DND-41 (cell line): ENCODE measurements around the gene SLC9A2.

Experiments used
- ATAC-seq: fragments of 200-7000 bp; cut with Tn5 transposase; 3 replicates; pipeline ENCODE4 v1.9.1; 2021; ENCODE audit warnings: low read depth; ENCODE audit not compliant: insufficient read depth
- DNase-seq: peaks from one replicate; pipeline ENCODE4 v3.0.0-alpha.2; 2020
- H2AFZ ChIP-seq: 2 replicates; pipeline ENCODE4 v1.6.0; 2012; ENCODE audit warnings: low read depth, low read length
- H3K27ac ChIP-seq: 2 replicates; pipeline ENCODE4 v1.5.1; 2012; ENCODE audit warnings: low read length, inconsistent platforms
- H3K27me3 ChIP-seq: fragments of 200-600 bp; sonication (generic); 2 replicates; pipeline ENCODE4 v1.6.0; 2012; ENCODE audit warnings: low read length, mild to moderate bottlenecking, inconsistent platforms; ENCODE audit not compliant: insufficient read depth, poor library complexity
- H3K36me3 ChIP-seq: 2 replicates; pipeline ENCODE4 v1.5.1; 2012; ENCODE audit warnings: low read length, inconsistent platforms; ENCODE audit not compliant: insufficient read depth
- H3K4me1 ChIP-seq: 2 replicates; pipeline ENCODE4 v1.5.1; 2012; ENCODE audit warnings: mild to moderate bottlenecking, low read length; ENCODE audit not compliant: insufficient read depth
- H3K4me2 ChIP-seq: 2 replicates; pipeline ENCODE4 v1.6.0; 2012; ENCODE audit warnings: mild to moderate bottlenecking, moderate library complexity, low read length, inconsistent platforms; ENCODE audit not compliant: insufficient read depth
- H3K4me3 ChIP-seq, 2 experiments: fragments of 200-600 bp in 1 of 2; shearing (Covaris generic) in 1 of 2; 2 replicates each; pipeline ENCODE4 v1.5.1; 2012 to 2016; ENCODE audit warnings: inconsistent platforms in 2 of 2, low read length in 2 of 2, mild to moderate bottlenecking in 2 of 2, low read depth in 1 of 2, moderate library complexity in 1 of 2
- H3K79me2 ChIP-seq: 2 replicates; pipeline ENCODE4 v1.6.0; 2012; ENCODE audit warnings: low read length, inconsistent platforms; ENCODE audit not compliant: insufficient read depth
- H3K9ac ChIP-seq: 2 replicates; pipeline ENCODE4 v1.6.0; 2012; ENCODE audit warnings: low read depth, mild to moderate bottlenecking, inconsistent platforms, low read length, moderate library complexity
- H3K9me3 ChIP-seq: 2 replicates; pipeline ENCODE4 v1.5.1; 2012; ENCODE audit warnings: low read length, moderate library complexity, mild to moderate bottlenecking, inconsistent platforms; ENCODE audit not compliant: insufficient read depth, severe bottlenecking
- H4K20me1 ChIP-seq: 2 replicates; pipeline ENCODE4 v1.6.0; 2012; ENCODE audit warnings: low read length; ENCODE audit not compliant: insufficient read depth
- EZH2 ChIP-seq: IDR thresholded peaks from 3 replicates; pipeline ENCODE4 v1.6.1; 2012; ENCODE audit warnings: borderline replicate concordance, low read depth, mild to moderate bottlenecking, moderate library complexity, low read length, inconsistent platforms; ENCODE audit not compliant: severe bottlenecking
- TF ChIP-seq, protein P1 (sequence below): IDR thresholded peaks from 2 replicates; pipeline ENCODE4 v1.5.1; 2012; ENCODE audit warnings: borderline replicate concordance, low read length, moderate library complexity, mild to moderate bottlenecking; ENCODE audit not compliant: poor library complexity, severe bottlenecking; ENCODE audit errors: extremely low read depth

Gene SLC9A2

GRCh38 chr2:102599486-102599885, 19.9 kb upstream of the SLC9A2 start:
- no peak for TF ChIP-seq EZH2
- TF ChIP-seq, protein P1, sequence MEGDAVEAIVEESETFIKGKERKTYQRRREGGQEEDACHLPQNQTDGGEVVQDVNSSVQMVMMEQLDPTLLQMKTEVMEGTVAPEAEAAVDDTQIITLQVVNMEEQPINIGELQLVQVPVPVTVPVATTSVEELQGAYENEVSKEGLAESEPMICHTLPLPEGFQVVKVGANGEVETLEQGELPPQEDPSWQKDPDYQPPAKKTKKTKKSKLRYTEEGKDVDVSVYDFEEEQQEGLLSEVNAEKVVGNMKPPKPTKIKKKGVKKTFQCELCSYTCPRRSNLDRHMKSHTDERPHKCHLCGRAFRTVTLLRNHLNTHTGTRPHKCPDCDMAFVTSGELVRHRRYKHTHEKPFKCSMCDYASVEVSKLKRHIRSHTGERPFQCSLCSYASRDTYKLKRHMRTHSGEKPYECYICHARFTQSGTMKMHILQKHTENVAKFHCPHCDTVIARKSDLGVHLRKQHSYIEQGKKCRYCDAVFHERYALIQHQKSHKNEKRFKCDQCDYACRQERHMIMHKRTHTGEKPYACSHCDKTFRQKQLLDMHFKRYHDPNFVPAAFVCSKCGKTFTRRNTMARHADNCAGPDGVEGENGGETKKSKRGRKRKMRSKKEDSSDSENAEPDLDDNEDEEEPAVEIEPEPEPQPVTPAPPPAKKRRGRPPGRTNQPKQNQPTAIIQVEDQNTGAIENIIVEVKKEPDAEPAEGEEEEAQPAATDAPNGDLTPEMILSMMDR, result no peak
- DNase-seq (no peak), ATAC-seq (no peak)
- H3K4me1 ChIP-seq, result no peaks in the 10 kb centered on the region
- H4K20me1 ChIP-seq, result no peaks in the 10 kb centered on the region
- H3K4me3 ChIP-seq, result no peak overlapping the region
- no peak overlapping the region for H3K27ac ChIP-seq
- H3K27me3 ChIP-seq, result no peaks in the 10 kb centered on the region
- no peaks in the 10 kb centered on the region for H3K36me3 ChIP-seq
- H2AFZ ChIP-seq, result no peak overlapping the region
- H3K4me2 ChIP-seq, result no peak overlapping the region
- H3K9ac ChIP-seq, result no peak overlapping the region
- H3K79me2 ChIP-seq, result no peaks in the 10 kb centered on the region
- no peaks in the 10 kb centered on the region for H3K9me3 ChIP-seq

DNA sequence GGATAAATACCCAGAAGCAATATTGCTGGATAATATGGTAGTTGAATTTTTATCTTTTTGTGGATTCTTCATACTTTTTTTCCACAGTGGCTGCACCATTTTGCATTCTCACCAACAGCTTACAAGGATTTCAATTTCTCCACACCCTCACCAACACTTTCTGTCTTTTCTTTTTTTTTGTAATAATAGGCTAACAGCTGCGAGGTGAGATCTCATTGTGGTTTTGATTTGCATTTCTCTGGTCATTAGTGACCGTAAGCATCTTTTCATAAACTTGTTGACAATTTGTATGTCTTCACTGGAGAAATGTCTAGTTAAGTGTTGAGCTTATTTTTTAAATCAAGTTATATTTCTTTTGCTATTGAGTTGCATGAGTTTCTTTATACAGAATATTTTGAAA, 17.6 kb upstream of the SLC9A2 start:
- no peak overlapping the region for H3K9ac ChIP-seq
- H3K79me2 ChIP-seq, result no peaks in the 10 kb centered on the region
- H3K36me3 ChIP-seq, result no peaks in the 10 kb centered on the region
- no peak overlapping the region for H3K4me2 ChIP-seq
- H3K9me3 ChIP-seq, result no peaks in the 10 kb centered on the region
- TF ChIP-seq, protein P1, result no peak
- no peak for TF ChIP-seq EZH2
- no peak overlapping the region for H2AFZ ChIP-seq
- H3K4me1 ChIP-seq, result no peaks in the 10 kb centered on the region
- no peak overlapping the region for H3K4me3 ChIP-seq
- ATAC-seq (no peak), DNase-seq (no peak)
- no peaks in the 10 kb centered on the region for H3K27me3 ChIP-seq
- H3K27ac ChIP-seq, result no peak overlapping the region
- H4K20me1 ChIP-seq, result no peaks in the 10 kb centered on the region

DNA sequence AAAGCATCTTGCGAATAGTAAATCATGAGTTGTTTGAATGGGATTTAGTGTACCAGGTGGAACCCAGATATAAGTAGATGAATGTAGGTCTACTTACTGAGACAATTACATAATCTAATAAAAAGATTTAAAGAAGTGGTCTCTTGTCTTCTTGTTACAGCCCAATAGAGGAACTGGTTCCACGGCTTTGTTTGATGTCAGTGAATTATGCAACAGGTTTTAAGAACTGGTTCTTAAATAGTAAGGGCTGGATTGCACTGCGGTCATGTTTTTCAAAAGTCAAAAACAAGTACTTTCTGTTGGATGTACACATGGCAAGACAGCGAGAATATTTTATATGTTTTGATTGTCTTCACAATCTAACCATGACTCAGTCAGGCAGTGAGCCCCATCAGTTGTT, 15.4 kb upstream of the SLC9A2 start:
- no peaks in the 10 kb centered on the region for H3K79me2 ChIP-seq
- TF ChIP-seq, protein P1, result no peak
- no peak for TF ChIP-seq EZH2
- no peaks in the 10 kb centered on the region for H3K9me3 ChIP-seq
- H3K9ac ChIP-seq, result no peak overlapping the region
- no peaks in the 10 kb centered on the region for H3K4me1 ChIP-seq
- ATAC-seq (no peak), DNase-seq (no peak)
- H3K27ac ChIP-seq, result no peak overlapping the region
- H4K20me1 ChIP-seq, result no peaks in the 10 kb centered on the region
- no peaks in the 10 kb centered on the region for H3K36me3 ChIP-seq
- H3K27me3 ChIP-seq, result no peaks in the 10 kb centered on the region
- no peak overlapping the region for H3K4me3 ChIP-seq
- H2AFZ ChIP-seq, result no peak overlapping the region
- no peak overlapping the region for H3K4me2 ChIP-seq

- Histone ChIP-seq H3K4me2 (no peak overlapping the region), H3K9me3 (no peaks in the 10 kb centered on the region), H3K4me1 (no peaks in the 10 kb centered on the region), H3K4me3 (no peak overlapping the region), H3K36me3 (no peaks in the 10 kb centered on the region), H3K27ac (no peak overlapping the region), H3K9ac (no peak overlapping the region), H2AFZ (no peak overlapping the region), H3K79me2 (no peaks in the 10 kb centered on the region), H3K27me3 (no peaks in the 10 kb centered on the region), H4K20me1 (no peaks in the 10 kb centered on the region)
- ATAC-seq (peak; percentile 84), DNase-seq (peak; percentile 39)
- TF ChIP-seq, protein P1, result no peak
- no peak for TF ChIP-seq EZH2
These were observed 14.6 kb upstream of the SLC9A2 start for GRCh38 chr2:102604769-102605168.
